Suprapubic skin (tissue), 4 donors: Measurements from ENCODE around the gene L3MBTL4. TPM values are rescaled to one million over a fixed set of nuclear protein-coding genes. Genes with fewer than 3 reads are reported as not detected.

Experiments
- DNase-seq, 2 donors: peaks; one replicate each; pipeline ENCODE4 v3.0.0-alpha.2; 2019; ENCODE audit warnings: low spot score in 2 of 2
- H3K27ac ChIP-seq: fragments of 200-600 bp; sonication (generic); one replicate; pipeline ENCODE4 v1.5.1; 2019
- H3K27me3 ChIP-seq: fragments of 200-600 bp; sonication (generic); one replicate; pipeline ENCODE4 v1.5.1; 2019
- H3K36me3 ChIP-seq: fragments of 200-600 bp; sonication (generic); one replicate; pipeline ENCODE4 v1.5.1; 2019
- H3K4me1 ChIP-seq: fragments of 200-600 bp; sonication (generic); one replicate; pipeline ENCODE4 v1.5.1; 2019
- H3K4me3 ChIP-seq: fragments of 200-600 bp; sonication (generic); one replicate; pipeline ENCODE4 v1.5.1; 2019; ENCODE audit warnings: mild to moderate bottlenecking
- H3K9me3 ChIP-seq: fragments of 200-600 bp; sonication (generic); one replicate; pipeline ENCODE4 v1.5.1; 2019
- EP300 ChIP-seq: sonication (generic); formaldehyde crosslinking; IDR thresholded peaks from one replicate; pipeline ENCODE4 v1.6.1; 2017; ENCODE audit warnings: antibody characterized with exemption
- POLR2A ChIP-seq, 2 donors: fragments of 450-650 bp; IDR thresholded peaks; one replicate each; pipeline ENCODE4 v1.6.1; 2017; ENCODE audit warnings: antibody characterized with exemption in 2 of 2, mild to moderate bottlenecking in 2 of 2, moderate library complexity in 2 of 2
- POLR2AphosphoS5 ChIP-seq, 3 donors: sonication (generic); formaldehyde crosslinking; IDR thresholded peaks; one replicate each; pipeline ENCODE4 v1.6.1; 2017; ENCODE audit warnings: antibody characterized with exemption in 3 of 3
- WGBS: methylation state at CpG from one replicate; pipeline ENCODE4 v1.1.5; 2018; 5-methylcytosine and 5-hydroxymethylcytosine counted together
- total RNA-seq, 4 donors: library from RNA; depleted of rRNA; stranded (reverse); fragments of >200 nt; gene quantifications; one replicate each; pipeline ENCODE4 v1.1.0, GENCODE V29; 2016
- TF ChIP-seq, protein P1 (sequence below), 2 donors: fragments of 200-600 bp in 1 of 2; fragments of 450-650 bp in 1 of 2; sonication (generic) in 1 of 2; IDR thresholded peaks; one replicate each; pipeline ENCODE4 v1.5.1; 2016 to 2019; ENCODE audit warnings: antibody characterized with exemption in 2 of 2, mild to moderate bottlenecking in 1 of 2, moderate library complexity in 1 of 2

Gene L3MBTL4
- total RNA-seq, 4 donors from 2014 or later = 11.9 to 29.9 (median 14.4) TPM

GRCh38 chr18:6251084-6251483 is 163.6 kb downstream of the L3MBTL4 start:
- 96% methylated on average over 4 of the region's 4 CpGs for WGBS
- no peak for DNase-seq
- no peak overlapping the region for H3K4me3 ChIP-seq
- H3K27me3 ChIP-seq = no peaks in the 10 kb centered on the region
- H3K36me3 ChIP-seq = no peaks in the 10 kb centered on the region
- peaks cover 5% of the 10 kb centered on the region for H3K4me1 ChIP-seq
- no peak overlapping the region for H3K27ac ChIP-seq
- TF ChIP-seq, protein P1, sequence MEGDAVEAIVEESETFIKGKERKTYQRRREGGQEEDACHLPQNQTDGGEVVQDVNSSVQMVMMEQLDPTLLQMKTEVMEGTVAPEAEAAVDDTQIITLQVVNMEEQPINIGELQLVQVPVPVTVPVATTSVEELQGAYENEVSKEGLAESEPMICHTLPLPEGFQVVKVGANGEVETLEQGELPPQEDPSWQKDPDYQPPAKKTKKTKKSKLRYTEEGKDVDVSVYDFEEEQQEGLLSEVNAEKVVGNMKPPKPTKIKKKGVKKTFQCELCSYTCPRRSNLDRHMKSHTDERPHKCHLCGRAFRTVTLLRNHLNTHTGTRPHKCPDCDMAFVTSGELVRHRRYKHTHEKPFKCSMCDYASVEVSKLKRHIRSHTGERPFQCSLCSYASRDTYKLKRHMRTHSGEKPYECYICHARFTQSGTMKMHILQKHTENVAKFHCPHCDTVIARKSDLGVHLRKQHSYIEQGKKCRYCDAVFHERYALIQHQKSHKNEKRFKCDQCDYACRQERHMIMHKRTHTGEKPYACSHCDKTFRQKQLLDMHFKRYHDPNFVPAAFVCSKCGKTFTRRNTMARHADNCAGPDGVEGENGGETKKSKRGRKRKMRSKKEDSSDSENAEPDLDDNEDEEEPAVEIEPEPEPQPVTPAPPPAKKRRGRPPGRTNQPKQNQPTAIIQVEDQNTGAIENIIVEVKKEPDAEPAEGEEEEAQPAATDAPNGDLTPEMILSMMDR (IDR thresholded peaks at IDR 0.05) = no peak
- TF ChIP-seq EP300 (no peak), POLR2A (IDR thresholded peaks at IDR 0.05) (no peak), POLR2AphosphoS5 (IDR thresholded peaks at IDR 0.05) (no peak)
- H3K9me3 ChIP-seq = no peaks in the 10 kb centered on the region

- H3K36me3 ChIP-seq = no peaks in the 10 kb centered on the region
- WGBS = 70% methylated on average over 4 of the region's 4 CpGs
- TF ChIP-seq, protein P1 (IDR thresholded peaks at IDR 0.05) = no peak
- TF ChIP-seq POLR2AphosphoS5 (IDR thresholded peaks at IDR 0.05) = no peak
- TF ChIP-seq POLR2A (IDR thresholded peaks at IDR 0.05) = no peak
- TF ChIP-seq EP300 = no peak
Measured at GRCh38 chr18:6249788-6250187, 164.9 kb downstream of the L3MBTL4 start.

DNA sequence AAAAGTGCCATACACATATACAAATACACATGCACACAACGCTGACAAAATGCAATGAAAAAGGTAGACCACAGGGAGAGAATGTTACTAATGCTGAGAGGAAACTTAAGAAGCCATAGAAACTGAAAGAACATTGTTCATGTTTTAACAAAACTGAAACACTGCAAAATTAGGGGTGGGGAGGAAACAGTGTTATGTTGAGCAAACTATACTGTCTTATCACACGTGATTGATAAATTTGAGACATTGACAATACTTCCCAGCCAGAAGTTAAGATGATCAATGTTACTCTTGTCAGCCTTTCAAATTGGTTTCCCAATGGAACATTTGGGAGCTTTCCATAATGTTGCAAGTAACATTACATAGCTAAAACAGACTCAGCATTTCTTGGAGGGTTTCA is 165.5 kb downstream of the L3MBTL4 start:
- 71% methylated on average over 2 of the region's 2 CpGs for WGBS
- no peak for DNase-seq
- no peaks in the 10 kb centered on the region for H3K36me3 ChIP-seq
- H3K27ac ChIP-seq = no peak overlapping the region
- no peaks in the 10 kb centered on the region for H3K9me3 ChIP-seq
- no peaks in the 10 kb centered on the region for H3K4me1 ChIP-seq
- H3K4me3 ChIP-seq = no peak overlapping the region
- TF ChIP-seq POLR2A (IDR thresholded peaks at IDR 0.05) (no peak), EP300 (no peak), POLR2AphosphoS5 (IDR thresholded peaks at IDR 0.05) (no peak)
- TF ChIP-seq, protein P1 (IDR thresholded peaks at IDR 0.05) = no peak
- no peaks in the 10 kb centered on the region for H3K27me3 ChIP-seq

More at GRCh38 chr18:6249788-6250187, 164.9 kb downstream of the L3MBTL4 start:
- no peaks in the 10 kb centered on the region for H3K27me3 ChIP-seq
- no peak overlapping the region for H3K27ac ChIP-seq
- H3K4me3 ChIP-seq = no peak overlapping the region
- no peaks in the 10 kb centered on the region for H3K9me3 ChIP-seq
- no peak for DNase-seq
- H3K4me1 ChIP-seq = peaks cover 2% of the 10 kb centered on the region

GRCh38 chr18:6248017-6248416 is 166.7 kb downstream of the L3MBTL4 start:
- no peak for DNase-seq
- Histone ChIP-seq H3K27me3 (no peaks in the 10 kb centered on the region), H3K9me3 (no peaks in the 10 kb centered on the region), H3K27ac (no peak overlapping the region), H3K36me3 (no peaks in the 10 kb centered on the region), H3K4me3 (no peak overlapping the region), H3K4me1 (no peaks in the 10 kb centered on the region)
- TF ChIP-seq EP300 (no peak), POLR2A (IDR thresholded peaks at IDR 0.05) (no peak), POLR2AphosphoS5 (IDR thresholded peaks at IDR 0.05) (no peak)
- TF ChIP-seq, protein P1 (IDR thresholded peaks at IDR 0.05) = no peak
- 93% methylated on average over 2 of the region's 2 CpGs for WGBS

DNA sequence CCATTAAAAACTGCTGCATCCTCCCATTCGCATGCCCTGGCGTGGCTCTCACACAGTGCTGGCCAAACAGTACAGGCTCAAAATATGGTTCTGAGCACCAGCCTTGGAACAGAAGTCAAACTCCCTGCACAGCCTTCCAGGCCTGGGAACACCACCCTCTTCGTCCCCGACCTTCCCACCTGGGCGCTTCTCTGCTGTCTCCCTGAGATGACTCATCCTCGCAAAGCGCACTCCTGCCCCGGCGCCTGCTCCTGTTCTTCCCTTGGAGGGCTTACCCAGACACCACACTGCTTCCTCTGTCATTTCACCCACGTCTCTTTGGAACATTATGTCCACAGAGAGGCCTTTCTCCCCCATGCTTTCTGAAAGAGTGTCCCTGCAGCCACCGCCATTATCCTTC is 172.7 kb downstream of the L3MBTL4 start:
- H3K27me3 ChIP-seq = no peaks in the 10 kb centered on the region
- H3K36me3 ChIP-seq = peaks cover 11% of the 10 kb centered on the region
- 97% methylated on average over 11 of the region's 11 CpGs for WGBS
- H3K4me1 ChIP-seq = no peaks in the 10 kb centered on the region
- no peaks in the 10 kb centered on the region for H3K9me3 ChIP-seq
- TF ChIP-seq POLR2A (IDR thresholded peaks at IDR 0.05) (no peak), POLR2AphosphoS5 (IDR thresholded peaks at IDR 0.05) (no peak), EP300 (no peak)
- TF ChIP-seq, protein P1 (IDR thresholded peaks at IDR 0.05) = no peak
- no peak overlapping the region for H3K27ac ChIP-seq
- no peak overlapping the region for H3K4me3 ChIP-seq
- DNase-seq = no peak
